GM21423 (cell line): ENCODE results near the gene POLD2.

Experiments used
- ATAC-seq: cut with Tn5 transposase; IDR thresholded peaks from one replicate; pipeline ENCODE4 v1.9.1; 2021; ENCODE audit warnings: mild to moderate bottlenecking, moderate library complexity; ENCODE audit not compliant: unreplicated experiment

The POLD2 gene

GRCh38 chr7:44114586-44115310 lies 8.6 kb downstream of the POLD2 start:
- ATAC-seq, result no peak

GRCh38 chr7:44113764-44114354 lies 9.5 kb downstream of the POLD2 start:
- ATAC-seq, result no peak

- ATAC-seq, result no peak
Observed at GRCh38 chr7:44112997-44113763, 10.2 kb downstream of the POLD2 start.

GRCh38 chr7:44112231-44112996 lies 10.9 kb downstream of the POLD2 start:
- no peak for ATAC-seq

GRCh38 chr7:44111761-44112160 lies 11.6 kb downstream of the POLD2 start:
- ATAC-seq, result no peak

- ATAC-seq, result no peak
Observed at GRCh38 chr7:44110719-44111635, 12.4 kb downstream of the POLD2 start.

- ATAC-seq, result no peak
Observed at GRCh38 chr7:44109991-44110390, 13.4 kb downstream of the POLD2 start.

- no peak for ATAC-seq
Observed at GRCh38 chr7:44108768-44109750, 14.3 kb downstream of the POLD2 start.

- ATAC-seq, result no peak
Observed at GRCh38 chr7:44107961-44108767, 15.2 kb downstream of the POLD2 start.

GRCh38 chr7:44107116-44107960 lies 16.0 kb downstream of the POLD2 start:
- ATAC-seq, result no peak

GRCh38 chr7:44106311-44107065 lies 16.9 kb downstream of the POLD2 start:
- ATAC-seq, result no peak

- no peak for ATAC-seq
Observed at GRCh38 chr7:44105832-44106231, 17.5 kb downstream of the POLD2 start.

GRCh38 chr7:44104860-44105771 lies 18.2 kb downstream of the POLD2 start:
- ATAC-seq, result no peak

GRCh38 chr7:44103923-44104859 lies 19.2 kb downstream of the POLD2 start, which contains the start of gene AEBP1:
Gene AEBP1 (plus strand): TSS chr7:44104345. CDS start chr7:44104666, 321 bp downstream.
- ATAC-seq, result no peak
